Gastroesophageal sphincter (tissue), 4 donors: Measurements from ENCODE around the gene IFNA14. TPM values are rescaled to one million over a fixed set of nuclear protein-coding genes. Genes with fewer than 3 reads are reported as not detected.
"Not testable (repeated sequence)": the region's sequence is repeated elsewhere in the genome, so short reads cannot be mapped to it uniquely, and the experiment has no call there.

ENCODE experiments used
- ATAC-seq: fragments of 150-250 bp; one replicate; pipeline ENCODE4 v1.9.1; 2016; ENCODE audit warnings: mild to moderate bottlenecking, moderate library complexity
- H3K27ac ChIP-seq, 4 donors: fragments of 200-600 bp; sonication (generic) in 3 of 4; 1 replicate in 3 of 4; 2 replicates in 1 of 4; pipeline ENCODE4 v1.5.1; 2016 to 2019
- H3K27me3 ChIP-seq: fragments of 200-600 bp; sonication (generic); one replicate; pipeline ENCODE4 v1.5.1; 2019
- H3K36me3 ChIP-seq, 2 donors: fragments of 200-600 bp; sonication (generic); one replicate each; pipeline ENCODE4 v1.5.1; 2019; ENCODE audit warnings: control low read depth in 1 of 2
- H3K4me1 ChIP-seq, 3 donors: fragments of 200-600 bp; sonication (generic); 1 replicate in 2 of 3; 2 replicates in 1 of 3; pipeline ENCODE4 v1.5.1; 2016 to 2019; ENCODE audit warnings: control low read depth in 2 of 3
- H3K4me3 ChIP-seq, 2 donors: fragments of 200-600 bp; sonication (generic); one replicate each; pipeline ENCODE4 v1.5.1; 2019; ENCODE audit warnings: mild to moderate bottlenecking in 1 of 2, moderate library complexity in 1 of 2
- H3K9me3 ChIP-seq, 3 donors: fragments of 200-600 bp; sonication (generic); one replicate each; pipeline ENCODE4 v1.5.1; 2017 to 2019; ENCODE audit warnings: control low read depth in 2 of 3
- CTCF ChIP-seq, 4 experiments: fragments of 200-600 bp in 2 of 4; fragments of 450-650 bp in 2 of 4; sonication (generic) in 1 of 4; IDR thresholded peaks; one replicate each; pipeline ENCODE4 v1.5.1; 2017 to 2019; ENCODE audit warnings: antibody characterized with exemption in 4 of 4, mild to moderate bottlenecking in 2 of 4, moderate library complexity in 2 of 4
- EP300 ChIP-seq: sonication (generic); formaldehyde crosslinking; IDR thresholded peaks from one replicate; pipeline ENCODE4 v1.6.1; 2017; ENCODE audit warnings: antibody characterized with exemption, mild to moderate bottlenecking
- POLR2A ChIP-seq, 2 donors: fragments of 450-650 bp; IDR thresholded peaks; one replicate each; pipeline ENCODE4 v1.6.1; 2017; ENCODE audit warnings: antibody characterized with exemption in 2 of 2, mild to moderate bottlenecking in 2 of 2, moderate library complexity in 1 of 2
- POLR2AphosphoS5 ChIP-seq: sonication (generic); formaldehyde crosslinking; IDR thresholded peaks from one replicate; pipeline ENCODE4 v1.6.1; 2017; ENCODE audit warnings: antibody characterized with exemption
- WGBS, 2 donors: methylation state at CpG; one replicate each; pipeline ENCODE4 v1.1.5; 2018; ENCODE audit warnings: low coverage in 1 of 2; 5-methylcytosine and 5-hydroxymethylcytosine counted together
- total RNA-seq, 4 donors: library from RNA; depleted of rRNA; stranded (reverse); fragments of >200 nt; gene quantifications; one replicate each; pipeline ENCODE4 v1.1.0, GENCODE V29; 2016

Gene IFNA14
- total RNA-seq, 4 donors from 2014 or later = 0.40 TPM; not detected in 3

GRCh38 chr9:21228122-21228521, 11.7 kb downstream of the IFNA14 start, which contains the start of gene IFNA17:
Gene IFNA17, minus strand, starts transcription at chr9:21228222. Its CDS starts 49 bp downstream, at chr9:21228173.
- Histone ChIP-seq H3K4me1 (no peaks in the 10 kb centered on the region), H3K27ac (no peak within 1 kb of the TSS), H3K27me3 (no peaks in the 10 kb centered on the region), H3K4me3 (no peak within 1 kb of the TSS), H3K9me3 (no peaks in the 10 kb centered on the region), H3K36me3 (no peaks in the 10 kb centered on the region)
- WGBS, 2 donors = 56 to 65% methylated on average over 2 of the region's 2 CpGs
- TF ChIP-seq POLR2AphosphoS5 = no peak
- TF ChIP-seq EP300 = no peak
- no peak for TF ChIP-seq POLR2A (IDR thresholded peaks at IDR 0.05)
- TF ChIP-seq CTCF (IDR thresholded peaks at IDR 0.05) = no peak
- ATAC-seq = no peak

- H3K27me3 ChIP-seq, H3K4me3 ChIP-seq, H3K36me3 ChIP-seq, H3K4me1 ChIP-seq, ATAC-seq, H3K9me3 ChIP-seq, H3K27ac ChIP-seq: not testable (repeated sequence)
- WGBS, 2 donors = 100% methylated on average over 1 of the region's 1 CpG
Observed at GRCh38 chr9:21217211-21217610, 22.6 kb downstream of the IFNA14 start, which contains the start of gene IFNA16. Gene IFNA16, minus strand, starts transcription at chr9:21217311. Its CDS starts 6 bp downstream, at chr9:21217305.

GRCh38 chr9:21213411-21214326, 26.1 kb downstream of the IFNA14 start:
- H3K4me1 ChIP-seq, ATAC-seq, H3K27me3 ChIP-seq, H3K4me3 ChIP-seq, H3K9me3 ChIP-seq, H3K27ac ChIP-seq, H3K36me3 ChIP-seq: not testable (repeated sequence)
- peak in 1 of 4 experiments; percentile 23 for TF ChIP-seq CTCF (IDR thresholded peaks at IDR 0.05)
- WGBS, 2 donors = 51% methylated on average over 3 of the region's 5 CpGs; no CpG with 5 or more reads in 1 of the 2 donors

- WGBS, 2 donors = 67% methylated on average over 1 of the region's 2 CpGs; no CpG with 5 or more reads in 1 of the 2 donors
Observed at GRCh38 chr9:21212160-21212559, 27.6 kb downstream of the IFNA14 start.

GRCh38 chr9:21210782-21211181, 29.0 kb downstream of the IFNA14 start:
- not testable (repeated sequence) for H3K27ac ChIP-seq, H3K4me3 ChIP-seq, H3K27me3 ChIP-seq, H3K36me3 ChIP-seq, ATAC-seq, H3K9me3 ChIP-seq, H3K4me1 ChIP-seq
- 100% methylated on average over 1 of the region's 2 CpGs; no CpG with 5 or more reads in 1 of the 2 donors for WGBS, 2 donors

More at GRCh38 chr9:21212160-21212559, 27.6 kb downstream of the IFNA14 start:
- not testable (repeated sequence) for H3K9me3 ChIP-seq, H3K27ac ChIP-seq, H3K4me1 ChIP-seq, H3K27me3 ChIP-seq, H3K4me3 ChIP-seq, H3K36me3 ChIP-seq
- ATAC-seq = peak; percentile 22

- no peaks in the 10 kb centered on the region for H3K27me3 ChIP-seq
- H3K9me3 ChIP-seq = no peaks in the 10 kb centered on the region
- no peak for ATAC-seq
- no peaks in the 10 kb centered on the region for H3K4me1 ChIP-seq
- H3K27ac ChIP-seq = no peak overlapping the region
- TF ChIP-seq POLR2A (IDR thresholded peaks at IDR 0.05) (no peak), CTCF (IDR thresholded peaks at IDR 0.05) (no peak), POLR2AphosphoS5 (no peak), EP300 (no peak)
- WGBS, 2 donors = 100% methylated on average over 1 of the region's 7 CpGs; no CpG with 5 or more reads in 1 of the 2 donors
- H3K36me3 ChIP-seq = no peaks in the 10 kb centered on the region
- H3K4me3 ChIP-seq = no peak overlapping the region
Observed at GRCh38 chr9:21210311-21210710, 29.5 kb downstream of the IFNA14 start.

GRCh38 chr9:21207043-21207442, 32.8 kb downstream of the IFNA14 start, which contains the start of gene IFNA10:
Gene IFNA10, minus strand, starts transcription at chr9:21207143. Its CDS starts 46 bp downstream, at chr9:21207097.
- not testable (repeated sequence) for ATAC-seq, H3K27ac ChIP-seq, H3K4me3 ChIP-seq, H3K27me3 ChIP-seq, H3K36me3 ChIP-seq, H3K4me1 ChIP-seq, H3K9me3 ChIP-seq
- WGBS, 2 donors = 83 to 87% methylated on average over 3 of the region's 3 CpGs
